ENCODE measurements around the gene DEFB113.

GRCh38 chr6:49939993-49940498, 29.4 kb downstream of the DEFB113 start:
- TF ChIP-seq POLR2AphosphoS5 (IDR thresholded peaks at IDR 0.05; ENCODE audit: low read depth, low read length) = no peak
- no peak for TF ChIP-seq POLR2A (IDR thresholded peaks at IDR 0.05; ENCODE audit: low read depth, low read length)

All from GM12891 (cell line).